Diencephalon (tissue), 1 donor: ENCODE measurements around the gene SLC15A2. TPM values are rescaled to one million over a fixed set of nuclear protein-coding genes. Genes with fewer than 3 reads are reported as not detected.

Experiments
- total RNA-seq: library from RNA; depleted of rRNA; stranded (reverse); fragments of >200 nt; gene quantifications from one replicate; pipeline ENCODE4 v1.2.3, GENCODE V29; 2014

Gene SLC15A2
- 29.5 TPM for total RNA-seq

GRCh38 chr3:121894301-121894990 is at the start of gene SLC15A2:
SLC15A2 (plus strand) TSS chr3:121894401; CDS start chr3:121894477, 76 bp downstream.

Other genes starting within 250 kb of the SLC15A2 start
- gene HCLS1, start 233.5 kb upstream of the SLC15A2 start, total RNA-seq = 4.6 TPM
- gene GOLGB1, start 144.7 kb upstream of the SLC15A2 start, total RNA-seq = 40.8 TPM
- 22.8 TPM for gene IQCB1, start 59.3 kb upstream of the SLC15A2 start, total RNA-seq
- 11.3 TPM for gene EAF2, start 59.2 kb upstream of the SLC15A2 start, total RNA-seq
- not detected for gene ILDR1, start 127.8 kb downstream of the SLC15A2 start, total RNA-seq
- 1.8 TPM for gene CD86, start 161.0 kb downstream of the SLC15A2 start, total RNA-seq